ENCODE results near the gene U2AF2.
A peak's percentile ranks its signal among the peaks of the same experiment; 100 is the strongest.

U2AF2 gene

GRCh38 chr19:55656552-55656951, 1.7 kb downstream of the U2AF2 start:
- no peak for TF ChIP-seq ZNF112 (tag by site-specific recombination; IDR thresholded peaks at IDR 0.05)
- no peak for TF ChIP-seq ZNF707 (tag by site-specific recombination; IDR thresholded peaks at IDR 0.05)
- no peak for TF ChIP-seq ZNF157 (tag by site-specific recombination; IDR thresholded peaks at IDR 0.05)
- TF ChIP-seq, protein P1, sequence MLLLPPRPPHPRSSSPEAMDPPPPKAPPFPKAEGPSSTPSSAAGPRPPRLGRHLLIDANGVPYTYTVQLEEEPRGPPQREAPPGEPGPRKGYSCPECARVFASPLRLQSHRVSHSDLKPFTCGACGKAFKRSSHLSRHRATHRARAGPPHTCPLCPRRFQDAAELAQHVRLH (tag by site-specific recombination; IDR thresholded peaks at IDR 0.05) = no peak
- TF ChIP-seq ZNF837 (tag by site-specific recombination; IDR thresholded peaks at IDR 0.05) = no peak
- no peak for TF ChIP-seq ZNF768 (tag by site-specific recombination; IDR thresholded peaks at IDR 0.05)
- no peak for TF ChIP-seq ZNF555 (tag by site-specific recombination; conservative IDR thresholded peaks at IDR 0.05)
- no peak for TF ChIP-seq ZIC2 (tag by site-specific recombination; IDR thresholded peaks at IDR 0.05)
- no peak for TF ChIP-seq ZNF23 (tag by site-specific recombination; IDR thresholded peaks at IDR 0.05; ENCODE audit: borderline replicate concordance)
- TF ChIP-seq, protein P2, sequence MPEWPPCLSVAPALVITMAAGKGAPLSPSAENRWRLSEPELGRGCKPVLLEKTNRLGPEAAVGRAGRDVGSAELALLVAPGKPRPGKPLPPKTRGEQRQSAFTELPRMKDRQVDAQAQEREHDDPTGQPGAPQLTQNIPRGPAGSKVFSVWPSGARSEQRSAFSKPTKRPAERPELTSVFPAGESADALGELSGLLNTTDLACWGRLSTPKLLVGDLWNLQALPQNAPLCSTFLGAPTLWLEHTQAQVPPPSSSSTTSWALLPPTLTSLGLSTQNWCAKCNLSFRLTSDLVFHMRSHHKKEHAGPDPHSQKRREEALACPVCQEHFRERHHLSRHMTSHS (tag by site-specific recombination; IDR thresholded peaks at IDR 0.05) = no peak
- TF ChIP-seq, protein P3, sequence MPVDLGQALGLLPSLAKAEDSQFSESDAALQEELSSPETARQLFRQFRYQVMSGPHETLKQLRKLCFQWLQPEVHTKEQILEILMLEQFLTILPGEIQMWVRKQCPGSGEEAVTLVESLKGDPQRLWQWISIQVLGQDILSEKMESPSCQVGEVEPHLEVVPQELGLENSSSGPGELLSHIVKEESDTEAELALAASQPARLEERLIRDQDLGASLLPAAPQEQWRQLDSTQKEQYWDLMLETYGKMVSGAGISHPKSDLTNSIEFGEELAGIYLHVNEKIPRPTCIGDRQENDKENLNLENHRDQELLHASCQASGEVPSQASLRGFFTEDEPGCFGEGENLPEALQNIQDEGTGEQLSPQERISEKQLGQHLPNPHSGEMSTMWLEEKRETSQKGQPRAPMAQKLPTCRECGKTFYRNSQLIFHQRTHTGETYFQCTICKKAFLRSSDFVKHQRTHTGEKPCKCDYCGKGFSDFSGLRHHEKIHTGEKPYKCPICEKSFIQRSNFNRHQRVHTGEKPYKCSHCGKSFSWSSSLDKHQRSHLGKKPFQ (tag by site-specific recombination; IDR thresholded peaks at IDR 0.05) = no peak
- TF ChIP-seq ZNF366 (tag by site-specific recombination; conservative IDR thresholded peaks at IDR 0.05) = no peak
- TF ChIP-seq ZNF76 (tag by site-specific recombination; IDR thresholded peaks at IDR 0.05; ENCODE audit: borderline replicate concordance, low read depth) = no peak
- no peak for TF ChIP-seq HOXD13 (CRISPR knock-in tag; IDR thresholded peaks at IDR 0.05; ENCODE audit: borderline replicate concordance)
- TF ChIP-seq ZNF354C (tag by site-specific recombination; IDR thresholded peaks at IDR 0.05; ENCODE audit: borderline replicate concordance, low read depth) = no peak
- ChIA-PET CTCF (interaction anchor here (1.1 to 3.6 kb wide), 5 partner anchors 9 to 153 kb away, joined by 3 to 36 read pairs (median 4); no protein-coding TSS in a partner anchor), POLR2A (interaction anchor here (0.5 to 2.6 kb wide), 8 partner anchors 9 to 57 kb away, joined by 4 to 16 read pairs (median 6); partner anchors contain the start of genes CCDC106, EPN1, FIZ1 and ZNF524)
- Histone ChIP-seq H3K27ac (ENCODE audit: extremely low read depth, low read depth, low read length) (peak overlapping the region; percentile 100; the same call in 1 of the 2 replicates), H3K36me3 (ENCODE audit: control insufficient read depth in 2 of 2, insufficient read depth in 1 of 2, low read length in 2 of 2) (peaks cover 21 to 62% of the 10 kb centered on the region in 2 experiments), H3K9me3 (ENCODE audit: control insufficient read depth, insufficient read depth, low read depth, low read length) (no peaks in the 10 kb centered on the region), H3K4me3 (ENCODE audit: low read depth, low read length) (peak overlapping the region; percentile 96), H3K4me1 (ENCODE audit: control insufficient read depth, insufficient read depth, low read length) (peaks cover 11% of the 10 kb centered on the region)

DNA sequence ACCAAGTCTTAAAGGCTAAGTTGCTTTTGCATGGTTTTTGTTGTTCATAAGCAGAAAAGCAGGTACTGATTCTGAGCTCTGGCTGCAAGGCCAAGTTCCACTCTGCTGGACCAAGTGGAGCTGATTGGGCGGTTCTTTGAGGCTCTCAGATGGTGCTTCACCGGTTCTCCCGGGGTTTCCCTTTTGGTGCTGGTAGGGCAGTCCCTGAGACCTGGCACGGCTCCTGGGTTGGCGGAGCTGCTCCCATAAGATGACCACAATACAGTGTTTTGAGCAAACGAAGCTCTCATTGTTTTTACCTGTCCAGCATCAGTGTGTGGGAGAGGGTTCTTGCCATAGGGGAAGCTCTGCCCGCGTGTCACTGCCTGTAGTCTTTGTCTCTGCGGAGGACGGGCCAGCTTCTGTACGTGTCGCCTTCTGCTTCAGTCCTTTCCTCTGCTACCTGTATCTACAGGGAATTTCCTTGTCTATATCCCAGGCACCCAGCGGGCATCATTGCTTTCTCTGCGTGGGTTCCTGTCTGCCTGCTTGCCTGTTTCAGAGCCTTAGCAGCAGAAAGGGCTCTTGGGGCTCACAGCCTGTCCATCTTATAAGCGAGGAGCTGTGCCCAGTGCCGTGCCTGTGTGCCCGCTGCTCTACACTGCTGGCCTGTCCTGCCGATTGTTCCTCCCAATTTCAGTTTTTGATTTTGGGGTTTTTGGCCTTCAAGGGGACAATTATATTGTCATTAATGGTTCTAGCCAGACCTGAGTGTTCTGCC, 2.3 kb downstream of the U2AF2 start:
- H3K4me1 ChIP-seq (ENCODE audit: control insufficient read depth, insufficient read depth, low read length) = peaks cover 11% of the 10 kb centered on the region
- CTCF ChIA-PET = interaction anchor here (0.8 to 3.6 kb wide), 6 partner anchors 9 to 152 kb away, joined by 3 to 36 read pairs (median 4); no protein-coding TSS in a partner anchor

More for the DNA sequence above, 2.3 kb downstream of the U2AF2 start:
- Histone ChIP-seq H3K27ac (ENCODE audit: extremely low read depth, low read depth, low read length) (peak overlapping the region; percentile 100; the same call in 1 of the 2 replicates), H3K4me3 (ENCODE audit: low read depth, low read length) (peak overlapping the region; percentile 96), H3K36me3 (ENCODE audit: control insufficient read depth in 2 of 2, insufficient read depth in 1 of 2, low read length in 2 of 2) (peaks cover 27 to 63% of the 10 kb centered on the region in 2 experiments), H3K9me3 (ENCODE audit: control insufficient read depth, insufficient read depth, low read depth, low read length) (no peaks in the 10 kb centered on the region)
- POLR2A ChIA-PET = interaction anchor here (1.1 to 2.6 kb wide), 7 partner anchors 10 to 58 kb away, joined by 4 to 16 read pairs (median 6); partner anchors contain the start of genes CCDC106, EPN1, FIZ1 and ZNF524
- TF ChIP-seq ZXDB (tag by site-specific recombination; IDR thresholded peaks at IDR 0.05) (peak; percentile 73), ZNF335 (tag by site-specific recombination; conservative IDR thresholded peaks at IDR 0.05) (peak; percentile 71), ZSCAN16 (tag by site-specific recombination; IDR thresholded peaks at IDR 0.05) (no peak), ZNF785 (tag by site-specific recombination; IDR thresholded peaks at IDR 0.05) (no peak), KLF16 (tag by site-specific recombination; IDR thresholded peaks at IDR 0.05) (no peak), ZNF501 (tag by site-specific recombination; IDR thresholded peaks at IDR 0.05) (peak; percentile 19; the same call in 1 of the 2 replicates), BCL11A (tag by site-specific recombination; IDR thresholded peaks at IDR 0.05; ENCODE audit: low read depth) (no peak), ZNF391 (tag by site-specific recombination; IDR thresholded peaks at IDR 0.05; ENCODE audit: borderline replicate concordance, low read depth) (no peak), ZIC2 (tag by site-specific recombination; IDR thresholded peaks at IDR 0.05) (peak; percentile 79)
- TF ChIP-seq, protein P4, sequence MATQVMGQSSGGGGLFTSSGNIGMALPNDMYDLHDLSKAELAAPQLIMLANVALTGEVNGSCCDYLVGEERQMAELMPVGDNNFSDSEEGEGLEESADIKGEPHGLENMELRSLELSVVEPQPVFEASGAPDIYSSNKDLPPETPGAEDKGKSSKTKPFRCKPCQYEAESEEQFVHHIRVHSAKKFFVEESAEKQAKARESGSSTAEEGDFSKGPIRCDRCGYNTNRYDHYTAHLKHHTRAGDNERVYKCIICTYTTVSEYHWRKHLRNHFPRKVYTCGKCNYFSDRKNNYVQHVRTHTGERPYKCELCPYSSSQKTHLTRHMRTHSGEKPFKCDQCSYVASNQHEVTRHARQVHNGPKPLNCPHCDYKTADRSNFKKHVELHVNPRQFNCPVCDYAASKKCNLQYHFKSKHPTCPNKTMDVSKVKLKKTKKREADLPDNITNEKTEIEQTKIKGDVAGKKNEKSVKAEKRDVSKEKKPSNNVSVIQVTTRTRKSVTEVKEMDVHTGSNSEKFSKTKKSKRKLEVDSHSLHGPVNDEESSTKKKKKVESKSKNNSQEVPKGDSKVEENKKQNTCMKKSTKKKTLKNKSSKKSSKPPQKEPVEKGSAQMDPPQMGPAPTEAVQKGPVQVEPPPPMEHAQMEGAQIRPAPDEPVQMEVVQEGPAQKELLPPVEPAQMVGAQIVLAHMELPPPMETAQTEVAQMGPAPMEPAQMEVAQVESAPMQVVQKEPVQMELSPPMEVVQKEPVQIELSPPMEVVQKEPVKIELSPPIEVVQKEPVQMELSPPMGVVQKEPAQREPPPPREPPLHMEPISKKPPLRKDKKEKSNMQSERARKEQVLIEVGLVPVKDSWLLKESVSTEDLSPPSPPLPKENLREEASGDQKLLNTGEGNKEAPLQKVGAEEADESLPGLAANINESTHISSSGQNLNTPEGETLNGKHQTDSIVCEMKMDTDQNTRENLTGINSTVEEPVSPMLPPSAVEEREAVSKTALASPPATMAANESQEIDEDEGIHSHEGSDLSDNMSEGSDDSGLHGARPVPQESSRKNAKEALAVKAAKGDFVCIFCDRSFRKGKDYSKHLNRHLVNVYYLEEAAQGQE (tag by site-specific recombination; IDR thresholded peaks at IDR 0.05) = peak; percentile 21; the same call in 1 of the 2 replicates
- TF ChIP-seq, protein P5, sequence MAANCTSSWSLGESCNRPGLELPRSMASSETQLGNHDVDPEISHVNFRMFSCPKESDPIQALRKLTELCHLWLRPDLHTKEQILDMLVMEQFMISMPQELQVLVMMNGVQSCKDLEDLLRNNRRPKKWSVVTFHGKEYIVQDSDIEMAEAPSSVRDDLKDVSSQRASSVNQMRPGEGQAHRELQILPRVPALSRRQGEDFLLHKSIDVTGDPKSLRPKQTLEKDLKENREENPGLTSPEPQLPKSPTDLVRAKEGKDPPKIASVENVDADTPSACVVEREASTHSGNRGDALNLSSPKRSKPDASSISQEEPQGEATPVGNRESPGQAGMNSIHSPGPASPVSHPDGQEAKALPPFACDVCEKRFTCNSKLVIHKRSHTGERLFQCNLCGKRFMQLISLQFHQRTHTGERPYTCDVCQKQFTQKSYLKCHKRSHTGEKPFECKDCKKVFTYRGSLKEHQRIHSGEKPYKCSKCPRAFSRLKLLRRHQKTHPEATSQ (tag by site-specific recombination; IDR thresholded peaks at IDR 0.05) = no peak

Data from HEK293 (cell line).